Measurements from ENCODE around the gene XPR1.

DNA sequence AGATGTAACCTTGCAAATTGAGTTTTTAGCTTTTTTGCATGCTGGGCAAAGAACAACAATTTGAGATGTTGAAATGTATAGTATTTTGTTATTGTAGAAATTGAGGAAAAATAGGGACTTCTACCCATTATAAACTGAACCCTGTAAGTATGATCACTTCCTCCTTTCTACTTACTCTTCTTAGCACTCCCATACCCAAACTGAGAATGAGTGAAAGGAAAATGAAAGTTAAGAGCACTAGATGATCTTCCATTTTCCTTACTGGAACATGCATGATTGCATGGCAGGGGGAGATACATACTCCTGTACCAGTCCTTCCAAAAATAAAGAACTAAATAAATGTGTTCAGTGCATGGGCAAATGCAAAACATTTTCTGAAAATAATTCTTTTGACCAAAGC lies 173.5 kb downstream of the XPR1 start:
- TF ChIP-seq, protein P1, sequence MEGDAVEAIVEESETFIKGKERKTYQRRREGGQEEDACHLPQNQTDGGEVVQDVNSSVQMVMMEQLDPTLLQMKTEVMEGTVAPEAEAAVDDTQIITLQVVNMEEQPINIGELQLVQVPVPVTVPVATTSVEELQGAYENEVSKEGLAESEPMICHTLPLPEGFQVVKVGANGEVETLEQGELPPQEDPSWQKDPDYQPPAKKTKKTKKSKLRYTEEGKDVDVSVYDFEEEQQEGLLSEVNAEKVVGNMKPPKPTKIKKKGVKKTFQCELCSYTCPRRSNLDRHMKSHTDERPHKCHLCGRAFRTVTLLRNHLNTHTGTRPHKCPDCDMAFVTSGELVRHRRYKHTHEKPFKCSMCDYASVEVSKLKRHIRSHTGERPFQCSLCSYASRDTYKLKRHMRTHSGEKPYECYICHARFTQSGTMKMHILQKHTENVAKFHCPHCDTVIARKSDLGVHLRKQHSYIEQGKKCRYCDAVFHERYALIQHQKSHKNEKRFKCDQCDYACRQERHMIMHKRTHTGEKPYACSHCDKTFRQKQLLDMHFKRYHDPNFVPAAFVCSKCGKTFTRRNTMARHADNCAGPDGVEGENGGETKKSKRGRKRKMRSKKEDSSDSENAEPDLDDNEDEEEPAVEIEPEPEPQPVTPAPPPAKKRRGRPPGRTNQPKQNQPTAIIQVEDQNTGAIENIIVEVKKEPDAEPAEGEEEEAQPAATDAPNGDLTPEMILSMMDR (IDR thresholded peaks at IDR 0.05) = no peak
- no peak for TF ChIP-seq POLR2A (IDR thresholded peaks at IDR 0.05)
